ENCODE results near the gene ZSCAN32. TPM values are rescaled to one million over a fixed set of nuclear protein-coding genes. Genes with fewer than 3 reads are reported as not detected.

Gene ZSCAN32
- 1 to 10 TPM; 4.2 to 9.4 TPM for total RNA-seq

DNA sequence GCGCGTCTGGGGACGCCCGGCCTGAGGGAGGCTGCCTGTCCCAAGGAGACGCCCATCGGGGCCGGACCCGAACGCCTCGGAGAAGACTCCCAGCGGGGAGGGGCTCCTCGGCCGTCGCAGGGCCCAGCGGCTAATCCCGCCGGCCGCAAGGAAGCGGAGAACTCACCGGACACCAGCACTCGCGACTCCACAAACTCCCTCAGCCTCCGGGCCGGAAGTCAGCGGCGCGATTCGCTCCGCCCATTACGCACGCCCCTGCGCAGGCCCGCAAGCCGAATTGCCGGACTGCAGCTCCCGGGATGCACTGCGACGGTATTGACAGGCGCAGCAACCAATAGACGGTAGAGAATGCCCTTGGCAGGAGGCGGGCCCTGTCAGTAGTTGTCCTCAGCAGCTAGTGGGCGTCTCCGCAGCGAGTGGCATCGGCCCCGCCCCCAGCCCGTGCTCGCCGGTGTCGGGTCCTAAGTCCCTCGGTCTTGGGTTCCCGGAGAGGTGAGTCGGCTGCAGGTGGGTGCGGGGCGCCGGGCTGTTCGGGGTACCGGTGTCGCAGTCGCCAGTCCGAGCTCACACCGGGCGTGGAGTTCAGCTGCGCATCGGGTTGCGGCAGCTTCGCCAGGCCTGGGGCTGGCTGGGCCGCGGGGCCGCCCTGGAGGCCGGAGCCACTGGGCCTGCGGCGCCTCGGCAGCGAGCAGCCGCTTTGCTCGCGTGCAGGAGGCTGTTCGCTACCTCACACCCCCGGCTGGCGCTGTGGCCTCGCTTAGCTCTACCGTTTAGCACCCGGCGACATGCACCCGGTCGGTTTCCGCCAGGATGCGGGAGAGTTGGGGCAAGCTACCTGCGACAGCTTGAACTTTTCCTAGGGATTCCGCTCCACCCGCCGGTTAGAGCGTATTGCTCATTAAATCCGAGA, at the start of gene ZSCAN32, which contains the start of gene ZNF174:
Gene ZSCAN32 (minus strand): TSS at position 226 of the 910 bp plus-strand sequence. CDS start 3,447 bp downstream, outside the sequence.
Gene ZNF174 (plus strand): TSS at position 437 of the 910 bp plus-strand sequence. CDS start 790 bp downstream, outside the sequence.
- TF ChIP-seq, protein P1, sequence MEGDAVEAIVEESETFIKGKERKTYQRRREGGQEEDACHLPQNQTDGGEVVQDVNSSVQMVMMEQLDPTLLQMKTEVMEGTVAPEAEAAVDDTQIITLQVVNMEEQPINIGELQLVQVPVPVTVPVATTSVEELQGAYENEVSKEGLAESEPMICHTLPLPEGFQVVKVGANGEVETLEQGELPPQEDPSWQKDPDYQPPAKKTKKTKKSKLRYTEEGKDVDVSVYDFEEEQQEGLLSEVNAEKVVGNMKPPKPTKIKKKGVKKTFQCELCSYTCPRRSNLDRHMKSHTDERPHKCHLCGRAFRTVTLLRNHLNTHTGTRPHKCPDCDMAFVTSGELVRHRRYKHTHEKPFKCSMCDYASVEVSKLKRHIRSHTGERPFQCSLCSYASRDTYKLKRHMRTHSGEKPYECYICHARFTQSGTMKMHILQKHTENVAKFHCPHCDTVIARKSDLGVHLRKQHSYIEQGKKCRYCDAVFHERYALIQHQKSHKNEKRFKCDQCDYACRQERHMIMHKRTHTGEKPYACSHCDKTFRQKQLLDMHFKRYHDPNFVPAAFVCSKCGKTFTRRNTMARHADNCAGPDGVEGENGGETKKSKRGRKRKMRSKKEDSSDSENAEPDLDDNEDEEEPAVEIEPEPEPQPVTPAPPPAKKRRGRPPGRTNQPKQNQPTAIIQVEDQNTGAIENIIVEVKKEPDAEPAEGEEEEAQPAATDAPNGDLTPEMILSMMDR (IDR thresholded peaks at IDR 0.05): peak in 1 of 2 donors; percentile 26
- Histone ChIP-seq H3K27ac (peak within 1 kb of the TSS; percentile 86 to 90), H3K36me3 (peaks cover 42% of the 10 kb centered on the region), H3K9me3 (peaks cover 1 to 39% of the 10 kb centered on the region in 2 donors), H3K4me3 (peak within 1 kb of the TSS; percentile 90 to 94), H3K27me3 (no peaks in the 10 kb centered on the region), H3K4me1 (peaks cover 0 to 18% of the 10 kb centered on the region in 2 donors)
- peak; percentile 98 for DNase-seq (ENCODE audit: low spot score)

DNA sequence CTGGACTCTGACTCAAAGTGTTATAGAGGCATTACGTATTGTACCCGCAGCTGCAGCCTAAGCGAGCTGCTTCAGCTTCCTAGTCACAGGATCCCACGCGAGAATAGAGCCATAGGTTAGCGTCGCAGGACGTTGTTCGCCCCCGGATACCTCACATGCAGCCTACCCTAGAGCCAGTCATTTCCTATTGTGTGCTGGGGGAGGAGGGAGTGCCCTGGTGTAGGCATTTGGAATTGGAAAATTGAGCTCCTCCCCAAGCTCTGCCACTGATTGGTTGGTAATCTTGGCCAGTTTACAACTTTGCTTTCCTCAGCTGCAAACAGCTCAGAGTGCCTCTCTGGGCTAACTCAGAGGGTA, 43.2 kb upstream of the ZSCAN32 start:
- TF ChIP-seq, protein P1 (IDR thresholded peaks at IDR 0.05): no peak
- Histone ChIP-seq H3K36me3 (peaks cover 10% of the 10 kb centered on the region), H3K27ac (peak overlapping the region; percentile 73 to 82), H3K4me1 (peaks cover 0 to 8% of the 10 kb centered on the region in 2 donors), H3K9me3 (peaks cover 0 to 16% of the 10 kb centered on the region in 2 donors), H3K4me3 (peak overlapping the region; percentile 55 to 66), H3K27me3 (no peaks in the 10 kb centered on the region)
- DNase-seq (ENCODE audit: low spot score): no peak

DNA sequence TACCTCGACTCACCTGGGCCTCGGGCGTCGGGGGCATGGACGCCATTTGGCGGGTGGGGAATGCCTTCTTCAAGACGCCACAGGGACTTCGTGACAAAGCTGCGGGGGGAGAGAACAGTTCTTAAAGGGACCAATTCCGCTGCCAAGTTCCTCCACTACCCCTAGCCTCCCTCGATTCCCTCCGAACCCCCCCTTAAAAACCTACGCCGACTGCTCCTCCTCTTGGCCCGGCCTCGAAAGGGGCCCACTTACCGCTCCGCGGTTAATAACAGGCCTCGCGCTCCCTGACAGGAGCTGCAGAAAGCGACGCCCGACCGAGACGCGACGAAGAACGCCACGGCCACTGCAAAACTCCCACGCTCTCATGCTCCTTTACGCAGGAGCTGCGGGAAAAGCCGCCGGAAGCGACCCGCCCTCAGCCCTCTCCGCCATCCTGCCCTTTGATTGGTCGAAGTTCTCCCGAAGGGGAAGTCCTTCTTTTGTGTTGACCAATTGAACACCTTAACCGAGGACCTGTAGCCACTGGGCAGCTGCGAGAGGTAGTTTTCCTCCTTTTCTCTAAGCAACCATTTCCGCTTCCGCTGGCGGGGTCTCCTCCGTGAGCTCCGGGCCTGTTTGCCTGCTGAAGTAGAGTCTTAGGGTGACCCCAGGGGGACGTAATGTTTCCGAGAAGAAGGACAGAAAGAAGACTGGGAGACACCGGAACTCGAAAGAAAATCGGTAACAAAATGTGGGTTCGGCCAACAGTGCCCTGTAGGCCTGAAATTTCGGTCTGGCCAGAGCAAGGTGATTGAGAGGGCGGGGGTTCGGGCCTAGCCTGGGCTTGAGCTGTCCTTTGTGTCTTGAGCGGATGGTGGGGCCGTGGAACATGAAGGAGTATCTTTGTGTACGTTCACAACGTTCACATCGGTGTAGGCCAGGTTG, 42.6 kb upstream of the ZSCAN32 start, which contains the start of the genes NAA60 and ZNF597:
Gene NAA60 (plus strand): TSS at position 573 of the 924 bp plus-strand sequence. CDS start 32,548 bp downstream, outside the sequence.
Gene ZNF597 (minus strand): TSS at position 397 of the 924 bp plus-strand sequence. CDS start 351 bp downstream, at position 46.
- H3K27ac ChIP-seq: peak within 1 kb of the TSS; percentile 75 to 82
- H3K4me1 ChIP-seq: peaks cover 0 to 8% of the 10 kb centered on the region in 2 donors
- peaks cover 10% of the 10 kb centered on the region for H3K36me3 ChIP-seq
- DNase-seq (ENCODE audit: low spot score): peak; percentile 90
- peak within 1 kb of the TSS; percentile 55 to 66 for H3K4me3 ChIP-seq
- no peaks in the 10 kb centered on the region for H3K27me3 ChIP-seq
- H3K9me3 ChIP-seq: peaks cover 0 to 20% of the 10 kb centered on the region in 2 donors
- TF ChIP-seq, protein P1 (IDR thresholded peaks at IDR 0.05): no peak

DNA sequence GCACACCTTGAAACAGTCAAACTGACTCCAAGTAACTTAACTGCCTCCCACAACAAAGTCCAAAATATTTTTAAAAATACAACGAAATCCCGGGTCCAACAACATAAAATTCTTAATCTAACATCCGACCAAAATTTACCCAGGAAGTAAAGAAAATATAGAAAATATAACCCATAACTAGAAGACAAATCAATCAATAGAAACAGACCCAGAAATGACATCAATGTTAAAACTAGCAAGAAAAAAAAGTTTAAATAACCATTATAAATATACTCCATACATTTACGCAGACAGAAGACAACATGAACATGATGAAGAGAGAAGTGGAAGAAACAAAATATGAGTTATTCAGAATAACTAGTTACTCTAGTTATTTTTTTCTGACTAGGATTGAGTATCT, 38.8 kb upstream of the ZSCAN32 start:
- no peak for DNase-seq (ENCODE audit: low spot score)
- no peaks in the 10 kb centered on the region for H3K27me3 ChIP-seq
- TF ChIP-seq, protein P1 (IDR thresholded peaks at IDR 0.05): no peak
- H3K27ac ChIP-seq: no peak overlapping the region
- no peak overlapping the region for H3K4me3 ChIP-seq
- peaks cover 0 to 6% of the 10 kb centered on the region in 2 donors for H3K4me1 ChIP-seq
- peaks cover 24% of the 10 kb centered on the region for H3K36me3 ChIP-seq
- H3K9me3 ChIP-seq: peaks cover 0 to 20% of the 10 kb centered on the region in 2 donors

DNA sequence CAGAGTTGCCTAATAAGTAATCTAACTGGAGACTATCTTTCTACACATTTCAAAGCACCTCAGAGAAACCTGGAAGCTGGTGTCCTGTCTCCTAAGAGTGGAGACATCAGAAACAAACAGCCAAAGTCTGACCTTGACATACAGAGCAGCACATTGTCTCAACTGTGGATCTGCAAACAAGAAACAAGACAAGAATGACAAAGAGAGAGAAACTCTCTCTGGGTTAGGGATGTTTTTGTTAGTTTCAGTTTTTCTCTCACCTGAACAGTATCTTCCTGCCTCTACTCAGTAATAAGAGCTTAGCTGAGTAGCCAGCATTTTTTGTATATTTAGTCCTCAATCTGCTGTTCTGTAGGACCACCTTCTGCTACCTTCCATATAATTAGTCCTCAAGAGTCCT, 33.6 kb upstream of the ZSCAN32 start:
- TF ChIP-seq, protein P1 (IDR thresholded peaks at IDR 0.05): no peak
- H3K36me3 ChIP-seq: peaks cover 21% of the 10 kb centered on the region
- no peaks in the 10 kb centered on the region for H3K27me3 ChIP-seq
- DNase-seq (ENCODE audit: low spot score): no peak
- H3K4me1 ChIP-seq: no peaks in the 10 kb centered on the region
- H3K4me3 ChIP-seq: no peak overlapping the region
- peaks cover 0 to 16% of the 10 kb centered on the region in 2 donors for H3K9me3 ChIP-seq
- no peak overlapping the region for H3K27ac ChIP-seq
